ENCODE data around the gene NCSTN.

NCSTN gene

GRCh38 chr1:160332516-160332915, 10.7 kb upstream of the NCSTN start:
- H3K4me3 ChIP-seq (ENCODE audit: low read depth, low read length), result no peak overlapping the region
- no peak for TF ChIP-seq CTCF (IDR thresholded peaks at IDR 0.05; ENCODE audit: low read depth, low read length)

GRCh38 chr1:160338580-160338979, 4.6 kb upstream of the NCSTN start:
- H3K4me3 ChIP-seq (ENCODE audit: low read depth, low read length), result no peak overlapping the region
- no peak for TF ChIP-seq CTCF (IDR thresholded peaks at IDR 0.05; ENCODE audit: low read depth, low read length)

- H3K4me3 ChIP-seq (ENCODE audit: low read depth, low read length), result no peak overlapping the region
- TF ChIP-seq CTCF (IDR thresholded peaks at IDR 0.05; ENCODE audit: low read depth, low read length), result no peak
These were observed 3.0 kb upstream of the NCSTN start for GRCh38 chr1:160340146-160340545.

GRCh38 chr1:160340866-160341265, 2.3 kb upstream of the NCSTN start:
- TF ChIP-seq CTCF (IDR thresholded peaks at IDR 0.05; ENCODE audit: low read depth, low read length), result no peak
- H3K4me3 ChIP-seq (ENCODE audit: low read depth, low read length), result peak overlapping the region; percentile 27

- H3K4me3 ChIP-seq (ENCODE audit: low read depth, low read length), result peak overlapping the region; percentile 76
- no peak for TF ChIP-seq CTCF (IDR thresholded peaks at IDR 0.05; ENCODE audit: low read depth, low read length)
These were observed 657 bp upstream of the NCSTN start for GRCh38 chr1:160342526-160342925.

GRCh38 chr1:160344241-160344640, 1.1 kb downstream of the NCSTN start:
- peak overlapping the region; percentile 76 for H3K4me3 ChIP-seq (ENCODE audit: low read depth, low read length)
- no peak for TF ChIP-seq CTCF (IDR thresholded peaks at IDR 0.05; ENCODE audit: low read depth, low read length)

GRCh38 chr1:160344936-160345335, 1.8 kb downstream of the NCSTN start:
- no peak for TF ChIP-seq CTCF (IDR thresholded peaks at IDR 0.05; ENCODE audit: low read depth, low read length)
- no peak overlapping the region for H3K4me3 ChIP-seq (ENCODE audit: low read depth, low read length)
